ENCODE data around the gene GRIA4.
A peak's percentile ranks its signal among the peaks of the same experiment; 100 is the strongest.

The GRIA4 gene

DNA sequence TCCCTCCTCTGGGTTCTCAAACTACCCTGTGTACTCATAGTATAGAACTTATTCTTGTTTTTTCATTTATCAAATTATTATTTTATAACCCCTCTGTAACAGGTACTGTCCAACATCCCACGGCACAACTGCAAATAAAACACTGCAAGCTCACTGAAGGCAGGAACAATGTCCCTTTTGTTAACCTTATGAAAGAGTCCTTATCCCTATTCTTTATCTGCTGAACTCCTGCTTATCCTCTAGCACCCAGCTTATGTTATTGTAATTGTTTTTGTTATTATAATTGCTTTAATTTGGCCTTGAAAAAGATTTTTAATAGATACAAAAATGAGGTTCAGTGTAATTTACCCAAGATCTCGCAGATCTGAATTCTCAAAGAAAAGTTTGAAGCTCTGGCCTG is 281.8 kb downstream of the GRIA4 start:
- no peak for DNase-seq
- TF ChIP-seq POLR2A (IDR thresholded peaks at IDR 0.05; ENCODE audit: low read length) (no peak), GATA1 (IDR thresholded peaks at IDR 0.05; ENCODE audit: low read depth, low read length) (no peak)

DNA sequence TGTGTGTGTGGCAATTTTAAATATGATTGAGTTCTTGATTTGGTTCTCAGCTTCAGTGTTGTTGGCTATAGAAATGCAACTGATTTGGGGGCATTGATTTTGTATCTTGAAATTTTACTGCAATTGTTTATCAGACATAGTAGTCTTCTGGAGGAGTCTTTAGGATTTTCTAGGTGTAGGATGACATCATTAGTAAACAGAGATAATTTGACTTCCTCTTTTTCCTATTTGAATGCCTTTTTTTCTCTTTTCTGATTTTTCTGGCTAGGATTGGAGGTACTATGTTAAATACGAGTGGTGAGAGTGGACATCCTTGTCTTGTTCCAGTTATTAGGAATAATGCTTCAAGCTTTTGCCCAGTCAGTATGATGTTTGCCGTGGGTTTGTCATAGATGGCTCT is 287.3 kb downstream of the GRIA4 start:
- DNase-seq = no peak
- TF ChIP-seq POLR2A (IDR thresholded peaks at IDR 0.05; ENCODE audit: low read length) (no peak), GATA1 (IDR thresholded peaks at IDR 0.05; ENCODE audit: low read depth, low read length) (no peak)

DNA sequence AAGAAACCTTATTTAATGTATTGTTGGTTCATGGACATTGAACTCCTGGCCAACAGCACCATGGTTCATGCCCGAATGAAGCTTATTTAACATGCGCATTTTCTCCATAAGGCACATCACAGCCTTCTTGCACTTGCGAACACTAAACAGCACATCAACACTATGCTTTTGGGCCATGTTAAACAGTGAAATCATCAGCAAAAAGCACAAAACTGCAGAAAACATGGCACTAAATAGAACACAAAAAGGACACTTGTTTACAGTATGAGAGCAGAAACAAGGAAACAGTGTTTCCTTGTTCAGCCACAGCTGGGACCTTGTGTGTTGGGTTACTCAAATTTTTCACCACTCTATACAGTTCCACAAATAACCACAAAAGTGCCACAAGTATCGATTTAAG is 289.9 kb downstream of the GRIA4 start:
- DNase-seq = no peak
- TF ChIP-seq POLR2A (IDR thresholded peaks at IDR 0.05; ENCODE audit: low read length) (no peak), GATA1 (IDR thresholded peaks at IDR 0.05; ENCODE audit: low read depth, low read length) (no peak)

DNA sequence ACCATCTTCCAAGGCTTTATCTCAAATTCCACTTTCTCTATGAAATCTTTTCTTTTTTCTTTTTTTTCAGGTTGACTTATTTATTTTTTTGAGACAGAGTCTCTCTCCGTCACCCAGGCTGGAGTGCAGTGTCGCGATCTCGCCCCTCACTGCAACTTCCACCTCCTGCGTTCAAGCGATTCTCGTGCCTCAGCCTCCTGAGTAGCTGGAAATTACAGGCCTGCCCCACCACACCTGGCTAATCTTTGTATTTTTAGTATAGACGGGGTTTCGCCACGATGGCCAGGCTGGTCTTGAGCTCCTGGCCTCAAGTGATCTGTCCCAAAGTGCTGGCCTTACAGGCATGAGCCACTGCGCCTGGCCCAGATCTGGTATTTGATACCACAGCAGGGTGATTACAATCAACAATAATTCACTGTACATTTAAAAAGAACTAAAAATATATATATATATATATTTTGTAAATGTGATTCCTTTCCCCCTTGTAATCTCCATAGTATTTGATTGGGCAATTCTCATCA is 290.7 kb downstream of the GRIA4 start:
- no peak for DNase-seq
- no peak for TF ChIP-seq POLR2A (IDR thresholded peaks at IDR 0.05; ENCODE audit: low read length)
- TF ChIP-seq GATA1 (IDR thresholded peaks at IDR 0.05; ENCODE audit: low read depth, low read length) = no peak

DNA sequence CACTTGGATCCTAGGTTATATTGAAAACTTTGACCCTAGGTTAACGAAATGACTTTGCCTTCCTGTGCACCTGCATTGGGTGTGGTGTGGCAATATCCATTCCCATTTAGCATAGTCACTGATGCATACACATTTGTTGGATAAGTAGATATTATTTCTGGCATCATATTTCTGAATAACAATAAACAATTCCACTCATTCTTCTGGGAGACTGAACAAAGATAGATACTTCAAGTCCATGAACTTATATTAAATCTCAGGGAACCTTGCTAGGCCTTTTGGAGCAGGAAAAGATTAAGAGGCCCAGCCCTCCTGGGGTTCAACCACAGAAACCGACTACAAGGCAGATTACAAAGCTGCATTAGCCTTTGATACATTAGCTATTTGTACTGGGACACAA is 293.2 kb downstream of the GRIA4 start:
- TF ChIP-seq POLR2A (IDR thresholded peaks at IDR 0.05; ENCODE audit: low read length) = no peak
- no peak for TF ChIP-seq GATA1 (IDR thresholded peaks at IDR 0.05; ENCODE audit: low read depth, low read length)
- no peak for DNase-seq

DNA sequence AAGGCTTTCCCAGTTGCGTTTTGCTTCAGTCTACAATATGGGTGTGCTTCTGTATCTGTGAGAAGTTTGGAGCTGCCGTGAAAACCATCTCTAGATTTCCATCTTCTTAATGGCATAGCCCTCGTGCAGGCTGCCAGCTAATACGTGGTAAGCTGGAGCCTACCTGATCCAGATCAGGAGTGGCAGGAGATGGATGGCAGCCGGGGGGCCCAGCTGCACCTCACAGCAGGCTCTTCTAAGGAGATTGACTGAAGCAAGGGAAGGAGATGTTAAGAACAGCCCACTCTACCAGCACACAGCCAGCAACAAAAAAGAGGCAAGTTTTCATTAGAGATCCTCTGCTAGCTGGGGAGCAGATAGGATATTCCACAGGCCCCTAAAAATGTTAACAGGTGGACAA is 296.6 kb downstream of the GRIA4 start:
- TF ChIP-seq POLR2A (IDR thresholded peaks at IDR 0.05; ENCODE audit: low read length) = no peak
- TF ChIP-seq GATA1 (IDR thresholded peaks at IDR 0.05; ENCODE audit: low read depth, low read length) = no peak
- no peak for DNase-seq

DNA sequence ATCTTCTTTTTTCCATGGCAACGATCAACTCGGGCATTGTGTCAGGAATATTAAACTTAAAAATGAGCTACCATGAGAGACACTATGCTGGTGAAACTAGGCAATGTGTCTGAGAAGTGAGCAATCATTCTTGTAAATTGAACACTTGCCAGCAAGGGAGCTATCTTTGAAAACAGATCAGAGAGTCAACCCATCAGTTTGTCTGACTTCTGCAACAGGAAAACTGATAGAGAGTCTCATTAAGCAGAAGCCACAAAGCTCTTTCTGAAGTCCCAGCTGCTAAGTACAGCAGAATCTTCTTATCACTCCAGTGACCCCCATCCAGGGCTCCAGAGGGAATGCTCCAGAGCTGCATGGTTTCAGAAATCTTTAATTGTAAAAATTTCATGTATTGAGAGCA is 297.4 kb downstream of the GRIA4 start:
- no peak for TF ChIP-seq GATA1 (IDR thresholded peaks at IDR 0.05; ENCODE audit: low read depth, low read length)
- DNase-seq = peak; percentile 3 to 39

DNA sequence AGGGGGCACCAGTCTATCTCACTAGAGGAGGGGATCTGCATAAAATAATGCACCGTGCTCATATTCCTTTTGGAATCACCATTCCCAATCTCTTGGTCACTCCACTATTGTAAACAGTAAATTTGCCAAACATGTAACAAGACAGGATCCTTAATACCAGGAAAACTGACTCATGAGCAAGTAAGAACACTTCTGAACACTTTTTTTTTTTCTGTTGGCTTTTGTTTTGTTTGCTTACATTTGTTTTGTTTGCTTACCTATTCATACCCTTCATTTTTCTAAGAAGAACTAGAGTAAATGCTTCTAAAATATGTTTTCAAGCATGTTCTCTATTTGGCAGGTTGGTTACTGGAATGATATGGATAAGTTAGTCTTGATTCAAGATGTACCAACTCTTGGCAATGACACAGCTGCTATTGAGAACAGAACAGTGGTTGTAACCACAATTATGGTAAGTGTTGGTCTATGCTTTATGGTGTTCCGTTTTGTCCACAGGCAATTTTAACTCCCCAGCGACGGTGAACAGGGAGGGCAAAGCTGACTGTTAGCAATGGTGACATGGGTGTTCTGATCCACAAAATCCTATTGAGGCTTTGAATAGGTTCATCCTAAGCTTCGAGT is 300.3 kb downstream of the GRIA4 start:
- no peak for DNase-seq
- no peak for TF ChIP-seq GATA1 (IDR thresholded peaks at IDR 0.05; ENCODE audit: low read depth, low read length)
- TF ChIP-seq POLR2A (IDR thresholded peaks at IDR 0.05; ENCODE audit: low read length) = no peak

DNA sequence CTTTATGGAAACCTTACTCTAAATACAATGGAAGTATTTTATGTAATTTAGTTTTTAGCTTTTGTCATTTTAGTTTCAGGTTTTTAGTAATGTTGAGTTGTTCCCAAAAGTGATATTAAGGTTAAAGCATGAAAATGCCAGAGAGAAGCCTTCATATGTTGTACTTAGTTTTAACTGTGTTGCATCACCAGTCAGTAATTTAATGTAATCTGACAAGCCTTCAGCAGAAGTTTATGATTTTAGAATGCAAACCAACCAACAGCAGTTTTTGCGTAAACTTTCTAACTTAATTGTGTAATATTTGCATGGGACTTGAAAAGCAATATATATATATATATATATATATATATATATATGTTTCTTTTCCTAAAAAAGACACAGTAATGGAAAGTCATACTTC is 301.6 kb downstream of the GRIA4 start:
- TF ChIP-seq POLR2A (IDR thresholded peaks at IDR 0.05; ENCODE audit: low read length) = no peak
- no peak for TF ChIP-seq GATA1 (IDR thresholded peaks at IDR 0.05; ENCODE audit: low read depth, low read length)
- no peak for DNase-seq

DNA sequence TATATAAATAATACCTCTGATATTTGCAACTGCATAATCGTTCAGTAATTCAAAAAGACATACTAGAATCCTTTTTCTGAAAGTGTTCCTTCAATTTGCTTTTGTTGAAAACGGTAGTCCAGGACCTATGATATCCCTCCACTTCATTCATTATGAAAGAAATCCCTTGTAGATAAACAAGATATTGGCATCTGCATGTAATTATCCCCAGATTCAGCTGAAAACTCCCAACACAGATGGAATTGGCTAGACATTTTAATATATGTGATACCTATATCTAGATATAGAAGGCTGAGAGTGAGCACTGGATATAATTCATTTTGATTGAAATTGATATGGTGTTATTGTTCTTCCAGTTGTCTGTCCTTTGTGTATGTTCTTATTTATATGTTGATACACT is 302.8 kb downstream of the GRIA4 start:
- no peak for DNase-seq
- TF ChIP-seq GATA1 (IDR thresholded peaks at IDR 0.05; ENCODE audit: low read depth, low read length) (no peak), POLR2A (IDR thresholded peaks at IDR 0.05; ENCODE audit: low read length) (no peak)

DNA sequence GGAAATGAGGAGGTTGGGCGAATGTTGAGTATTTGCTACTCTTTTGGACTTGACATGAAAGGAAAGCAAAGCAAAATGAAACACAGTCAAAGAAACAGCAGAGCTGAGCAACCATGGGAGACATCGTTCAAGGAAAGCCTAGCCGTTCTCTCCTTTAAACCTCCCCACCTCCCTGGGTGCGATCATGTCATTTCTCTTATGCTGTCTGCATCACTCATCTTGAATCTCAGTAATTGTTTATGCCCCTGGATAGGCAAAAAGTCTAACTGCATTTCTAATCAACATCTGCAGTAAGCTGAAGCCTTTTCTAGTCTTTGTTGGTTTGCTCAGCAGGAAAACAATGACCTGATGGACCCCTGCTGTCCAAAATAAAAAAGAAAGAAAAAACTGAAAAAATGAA is 305.1 kb downstream of the GRIA4 start:
- TF ChIP-seq POLR2A (IDR thresholded peaks at IDR 0.05; ENCODE audit: low read length) = no peak
- TF ChIP-seq GATA1 (IDR thresholded peaks at IDR 0.05; ENCODE audit: low read depth, low read length) = no peak
- no peak for DNase-seq

DNA sequence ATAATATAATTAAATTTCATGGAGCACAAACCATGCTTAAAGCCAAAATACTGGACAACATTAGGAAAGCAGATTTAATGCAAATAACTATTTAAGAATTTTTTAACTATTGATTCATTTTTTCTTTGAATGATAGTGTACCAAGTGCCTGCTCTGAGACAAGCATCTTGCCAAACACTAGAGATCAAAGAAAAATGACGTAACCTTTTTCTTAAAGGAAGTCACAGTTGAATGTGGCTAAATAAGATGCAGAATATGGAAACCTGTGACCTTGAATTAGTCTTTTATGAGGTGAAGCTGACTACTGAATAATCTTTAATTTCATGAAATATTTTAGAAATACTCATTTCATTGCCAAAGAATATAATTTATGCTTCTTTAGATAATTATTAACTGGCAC is 308.2 kb downstream of the GRIA4 start:
- TF ChIP-seq POLR2A (IDR thresholded peaks at IDR 0.05; ENCODE audit: low read length) (no peak), GATA1 (IDR thresholded peaks at IDR 0.05; ENCODE audit: low read depth, low read length) (no peak)
- DNase-seq = no peak

DNA sequence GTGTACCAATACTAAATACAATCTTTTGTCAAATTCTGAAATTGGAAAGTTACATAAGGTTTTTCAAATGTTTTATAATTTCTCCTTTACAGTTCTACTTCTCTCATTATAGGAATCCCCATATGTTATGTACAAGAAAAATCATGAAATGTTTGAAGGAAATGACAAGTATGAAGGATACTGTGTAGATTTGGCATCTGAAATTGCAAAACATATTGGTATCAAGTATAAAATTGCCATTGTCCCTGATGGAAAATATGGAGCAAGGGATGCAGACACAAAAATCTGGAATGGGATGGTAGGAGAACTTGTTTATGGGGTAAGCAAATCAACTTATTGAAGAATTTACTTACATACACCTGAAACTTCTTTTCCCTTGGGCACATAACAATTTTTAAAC is 308.7 kb downstream of the GRIA4 start:
- no peak for TF ChIP-seq GATA1 (IDR thresholded peaks at IDR 0.05; ENCODE audit: low read depth, low read length)
- no peak for TF ChIP-seq POLR2A (IDR thresholded peaks at IDR 0.05; ENCODE audit: low read length)
- no peak for DNase-seq

DNA sequence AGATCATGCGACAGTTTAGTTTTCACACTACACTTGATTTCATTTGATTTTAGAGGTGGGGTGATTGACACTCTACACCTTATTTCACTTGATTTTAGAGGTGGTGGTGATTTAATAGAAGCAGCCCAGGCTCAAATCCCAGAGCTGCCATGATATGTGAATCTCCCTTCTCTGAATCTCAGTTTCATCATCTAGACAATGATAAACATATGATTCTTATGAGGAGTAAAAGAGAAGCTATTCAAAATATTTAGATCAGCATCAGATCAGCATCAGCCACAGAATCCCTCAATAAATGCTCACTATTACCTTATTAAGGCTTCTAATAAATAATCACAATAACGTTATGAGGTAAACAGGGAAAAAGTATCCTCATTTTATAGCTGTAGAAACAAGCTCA is 313.4 kb downstream of the GRIA4 start:
- DNase-seq = no peak
- no peak for TF ChIP-seq GATA1 (IDR thresholded peaks at IDR 0.05; ENCODE audit: low read depth, low read length)
- no peak for TF ChIP-seq POLR2A (IDR thresholded peaks at IDR 0.05; ENCODE audit: low read length)

DNA sequence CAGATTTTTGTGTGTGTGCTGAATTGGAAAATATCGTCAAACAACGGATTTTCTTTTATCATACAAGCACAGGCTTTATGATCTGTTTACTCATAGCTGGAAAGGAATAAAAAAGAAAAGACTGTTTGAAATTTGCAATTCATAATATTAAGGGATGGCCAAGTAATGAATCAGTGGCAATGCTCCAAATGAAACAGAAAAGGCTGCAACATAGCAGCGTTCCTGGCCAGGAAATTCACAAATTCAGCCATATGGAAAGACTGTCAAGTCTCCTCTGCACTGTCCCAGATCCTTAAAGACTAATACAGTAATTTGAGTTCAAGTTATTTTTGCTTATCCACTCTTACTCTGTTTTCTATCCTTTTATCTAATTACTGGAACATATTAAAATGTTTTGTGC is 313.9 kb downstream of the GRIA4 start:
- no peak for TF ChIP-seq POLR2A (IDR thresholded peaks at IDR 0.05; ENCODE audit: low read length)
- TF ChIP-seq GATA1 (IDR thresholded peaks at IDR 0.05; ENCODE audit: low read depth, low read length) = no peak
- DNase-seq = no peak

Data from erythroblast (primary cell).